GM19239 (cell line): ENCODE data around the gene AKAP13.

Experiments
- DNase-seq: peaks from one replicate; pipeline ENCODE4 v3.0.0; 2011; ENCODE audit warnings: low spot score; ENCODE audit not compliant: insufficient read length
- FAIRE-seq: peaks from 2 replicates; lab custom pipeline; 2011; peaks lifted over from hg19 to GRCh38; lab: Jason Lieb, UNC

AKAP13 gene

GRCh38 chr15:85404918-85405866 lies 24.8 kb downstream of the AKAP13 start:
- FAIRE-seq (no peak), DNase-seq (no peak)

- DNase-seq: no peak
- FAIRE-seq: no peak
These were observed 26.5 kb downstream of the AKAP13 start for GRCh38 chr15:85406916-85407315.

- DNase-seq: no peak
- peak; percentile 87 for FAIRE-seq
These were observed 27.2 kb downstream of the AKAP13 start for GRCh38 chr15:85407421-85408269.

GRCh38 chr15:85408270-85408746 lies 27.9 kb downstream of the AKAP13 start:
- FAIRE-seq: peak; percentile 85

GRCh38 chr15:85412066-85412465 lies 31.7 kb downstream of the AKAP13 start:
- FAIRE-seq (peak; percentile 83), DNase-seq (no peak)

More at GRCh38 chr15:85408270-85408746, 27.9 kb downstream of the AKAP13 start:
- DNase-seq: no peak

GRCh38 chr15:85412956-85413854 lies 32.8 kb downstream of the AKAP13 start:
- peak; percentile 67 for DNase-seq
- peak; percentile 100 for FAIRE-seq

GRCh38 chr15:85414037-85414436 lies 33.6 kb downstream of the AKAP13 start:
- DNase-seq: no peak
- FAIRE-seq: no peak

GRCh38 chr15:85414495-85414894 lies 34.1 kb downstream of the AKAP13 start:
- DNase-seq (no peak), FAIRE-seq (no peak)

- no peak for FAIRE-seq
- no peak for DNase-seq
These were observed 34.6 kb downstream of the AKAP13 start for GRCh38 chr15:85414991-85415390.

- no peak for FAIRE-seq
- DNase-seq: no peak
These were observed 35.4 kb downstream of the AKAP13 start for GRCh38 chr15:85415783-85416182.

- DNase-seq: no peak
- no peak for FAIRE-seq
These were observed 36.9 kb downstream of the AKAP13 start for GRCh38 chr15:85417276-85417675.

GRCh38 chr15:85419161-85419560 lies 38.8 kb downstream of the AKAP13 start:
- DNase-seq (no peak), FAIRE-seq (no peak)

- FAIRE-seq (peak; percentile 87), DNase-seq (no peak)
These were observed 40.9 kb downstream of the AKAP13 start for GRCh38 chr15:85421116-85421925.

GRCh38 chr15:85422607-85423006 lies 42.2 kb downstream of the AKAP13 start:
- FAIRE-seq (peak; percentile 80), DNase-seq (no peak)

GRCh38 chr15:85423256-85423655 lies 42.9 kb downstream of the AKAP13 start:
- FAIRE-seq (peak; percentile 71), DNase-seq (no peak)

GRCh38 chr15:85424154-85424553 lies 43.8 kb downstream of the AKAP13 start:
- no peak for DNase-seq
- FAIRE-seq: no peak

- no peak for DNase-seq
- FAIRE-seq: no peak
These were observed 46.1 kb downstream of the AKAP13 start for GRCh38 chr15:85426481-85426880.

- FAIRE-seq (no peak), DNase-seq (no peak)
These were observed 47.1 kb downstream of the AKAP13 start for GRCh38 chr15:85427286-85428028.
